TTC549 (cell line): ENCODE results near the gene B4GALNT2.
"Not testable (repeated sequence)": the region's sequence is repeated elsewhere in the genome, so short reads cannot be mapped to it uniquely, and the experiment has no call there.

Experiments
- FAIRE-seq: peaks from 2 replicates; lab custom pipeline; 2012; peaks lifted over from hg19 to GRCh38; lab: Jason Lieb, UNC

The B4GALNT2 gene, protein sequence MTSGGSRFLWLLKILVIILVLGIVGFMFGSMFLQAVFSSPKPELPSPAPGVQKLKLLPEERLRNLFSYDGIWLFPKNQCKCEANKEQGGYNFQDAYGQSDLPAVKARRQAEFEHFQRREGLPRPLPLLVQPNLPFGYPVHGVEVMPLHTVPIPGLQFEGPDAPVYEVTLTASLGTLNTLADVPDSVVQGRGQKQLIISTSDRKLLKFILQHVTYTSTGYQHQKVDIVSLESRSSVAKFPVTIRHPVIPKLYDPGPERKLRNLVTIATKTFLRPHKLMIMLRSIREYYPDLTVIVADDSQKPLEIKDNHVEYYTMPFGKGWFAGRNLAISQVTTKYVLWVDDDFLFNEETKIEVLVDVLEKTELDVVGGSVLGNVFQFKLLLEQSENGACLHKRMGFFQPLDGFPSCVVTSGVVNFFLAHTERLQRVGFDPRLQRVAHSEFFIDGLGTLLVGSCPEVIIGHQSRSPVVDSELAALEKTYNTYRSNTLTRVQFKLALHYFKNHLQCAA

DNA sequence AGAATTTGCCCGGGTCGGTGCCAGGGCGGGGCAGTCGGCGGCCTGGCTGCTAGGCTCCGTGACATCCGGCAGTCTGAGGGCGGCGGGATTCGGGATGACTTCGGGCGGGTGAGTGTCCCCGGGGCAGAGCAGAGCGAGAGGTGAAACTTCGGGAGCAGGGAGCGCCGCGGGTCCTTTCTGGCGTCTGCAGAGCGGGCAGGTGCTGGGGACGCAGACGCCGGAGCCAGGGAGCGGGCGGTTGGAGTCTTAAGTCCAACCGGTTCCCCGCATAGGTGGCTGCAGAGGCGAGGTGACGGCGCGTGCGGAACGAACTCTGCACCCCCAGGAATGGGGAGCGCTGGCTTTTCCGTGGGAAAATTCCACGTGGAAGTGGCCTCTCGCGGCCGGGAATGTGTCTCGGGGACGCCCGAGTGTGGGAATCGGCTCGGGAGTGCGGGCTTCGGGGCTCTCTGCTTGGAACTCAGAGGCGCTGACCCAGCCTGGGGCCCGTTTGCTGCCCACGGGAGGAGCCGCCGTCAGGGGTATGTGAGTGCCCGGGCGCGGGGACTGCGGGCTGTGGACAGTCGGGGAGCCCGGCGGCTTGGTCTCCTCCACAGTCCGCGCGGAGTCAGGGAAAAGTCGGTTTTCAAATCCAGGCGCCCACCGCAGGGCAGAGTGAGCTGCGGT, at the start of gene B4GALNT2:
TSS of gene B4GALNT2 (plus strand) at position 71 of the 666 bp plus-strand sequence. CDS start at position 95, 24 bp downstream.
- FAIRE-seq, result no peak

DNA sequence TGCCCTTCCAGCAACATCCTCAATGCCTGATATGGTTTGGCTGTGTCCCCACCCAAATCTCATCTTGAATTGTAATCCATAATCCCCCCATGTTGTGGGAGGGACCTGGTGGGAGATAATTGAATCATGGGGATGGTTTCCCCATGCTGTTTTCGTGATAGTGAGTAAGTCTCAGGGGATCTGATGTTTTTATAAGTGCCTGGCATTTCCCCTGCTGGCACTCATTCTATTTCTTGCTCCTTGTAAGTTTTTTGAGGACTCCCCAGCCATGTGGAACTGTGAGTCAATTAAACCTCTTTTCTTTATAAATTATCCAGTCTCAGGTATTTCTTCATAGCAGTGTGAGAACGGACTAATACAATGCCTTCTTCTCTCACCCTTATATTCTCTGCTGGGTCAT, 47.5 kb upstream of the B4GALNT2 start:
- FAIRE-seq, result not testable (repeated sequence)

DNA sequence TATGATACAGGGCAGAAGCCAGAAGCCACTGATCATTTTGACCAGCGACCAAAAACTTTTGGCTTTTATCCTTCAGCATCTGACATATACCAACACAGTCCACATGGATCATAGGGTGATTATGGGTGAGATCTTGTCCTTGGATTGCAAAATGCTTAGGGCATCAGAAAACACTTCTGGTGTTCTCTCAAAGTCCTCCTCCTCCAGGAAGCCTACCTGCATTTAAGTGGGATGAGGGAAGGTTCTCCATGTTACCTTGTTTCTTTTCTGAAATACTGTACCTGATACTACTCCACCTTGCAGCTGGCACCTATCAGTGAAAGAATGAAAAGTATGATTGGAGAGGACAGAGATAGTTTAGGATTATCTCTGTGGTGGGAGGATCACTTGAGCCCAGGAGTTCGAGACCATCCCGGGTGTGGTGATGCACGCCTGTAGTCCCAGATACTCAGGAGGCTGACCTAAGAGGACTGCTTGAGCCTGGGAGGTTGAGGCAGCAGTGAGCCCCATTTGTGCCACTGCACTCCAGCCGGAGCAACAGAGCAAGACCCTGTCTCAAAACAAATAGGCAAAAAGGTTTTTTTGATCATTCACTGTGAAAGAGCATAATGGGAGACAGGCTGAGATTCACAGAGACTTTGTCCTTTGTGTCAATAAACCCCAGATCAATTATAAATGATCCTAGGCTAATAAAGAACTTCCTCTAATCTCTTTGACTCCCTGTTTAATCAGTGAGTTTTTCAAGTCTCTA, 46.8 kb upstream of the B4GALNT2 start:
- FAIRE-seq, result no peak

DNA sequence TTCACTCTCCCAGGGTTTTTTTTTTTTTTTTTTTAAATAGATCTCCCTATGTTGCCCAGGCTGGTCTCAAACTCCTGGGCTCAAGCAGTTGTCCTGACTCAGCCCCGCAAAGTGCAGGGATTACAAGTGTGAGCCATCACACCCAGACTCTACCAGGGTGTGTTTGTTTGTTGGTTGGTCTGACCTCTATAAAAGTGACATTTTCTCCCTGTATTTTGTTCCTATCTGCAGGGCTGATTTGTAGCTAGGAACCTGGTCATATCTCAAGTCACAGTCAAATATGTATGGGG, 46.3 kb upstream of the B4GALNT2 start:
- FAIRE-seq, result no peak

DNA sequence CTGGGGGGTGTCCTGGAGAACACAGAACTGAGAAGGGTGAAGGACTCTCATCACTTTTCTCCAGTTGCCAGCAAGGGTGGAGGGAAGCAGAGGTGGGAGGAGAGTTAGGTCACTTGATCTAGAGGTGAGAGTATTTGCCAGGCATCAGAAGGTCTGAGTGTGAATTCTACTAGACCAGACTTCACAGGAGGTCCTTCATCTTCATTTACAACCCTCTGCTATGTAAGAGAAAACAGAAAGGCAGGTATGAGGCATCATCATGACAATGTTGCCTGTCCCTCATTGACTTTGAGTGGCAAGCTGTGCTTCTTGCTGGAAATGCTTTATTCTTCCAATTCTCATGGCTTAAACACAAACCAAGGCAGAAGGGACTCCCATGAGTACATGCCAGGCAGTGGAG, 45.9 kb upstream of the B4GALNT2 start:
- FAIRE-seq, result no peak

DNA sequence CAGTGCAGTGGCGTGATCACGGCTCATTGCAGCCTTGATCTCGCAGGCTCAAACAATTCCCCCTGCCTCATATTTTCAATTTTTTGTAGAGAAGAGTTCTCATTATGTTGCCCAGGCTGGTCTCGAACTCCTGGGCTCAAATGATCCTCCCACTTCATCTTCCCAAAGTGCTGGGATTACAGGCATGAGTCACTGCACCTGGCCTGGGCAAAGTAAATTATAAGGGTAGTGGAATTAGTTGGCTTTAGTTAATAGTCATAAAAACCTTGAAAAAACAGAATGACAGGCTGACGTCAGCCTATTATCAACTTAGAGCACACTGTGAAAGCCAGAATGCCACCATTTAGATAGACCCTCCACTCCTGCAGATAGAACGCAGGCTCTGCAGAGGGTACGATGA, 43.5 kb upstream of the B4GALNT2 start:
- FAIRE-seq, result no peak

DNA sequence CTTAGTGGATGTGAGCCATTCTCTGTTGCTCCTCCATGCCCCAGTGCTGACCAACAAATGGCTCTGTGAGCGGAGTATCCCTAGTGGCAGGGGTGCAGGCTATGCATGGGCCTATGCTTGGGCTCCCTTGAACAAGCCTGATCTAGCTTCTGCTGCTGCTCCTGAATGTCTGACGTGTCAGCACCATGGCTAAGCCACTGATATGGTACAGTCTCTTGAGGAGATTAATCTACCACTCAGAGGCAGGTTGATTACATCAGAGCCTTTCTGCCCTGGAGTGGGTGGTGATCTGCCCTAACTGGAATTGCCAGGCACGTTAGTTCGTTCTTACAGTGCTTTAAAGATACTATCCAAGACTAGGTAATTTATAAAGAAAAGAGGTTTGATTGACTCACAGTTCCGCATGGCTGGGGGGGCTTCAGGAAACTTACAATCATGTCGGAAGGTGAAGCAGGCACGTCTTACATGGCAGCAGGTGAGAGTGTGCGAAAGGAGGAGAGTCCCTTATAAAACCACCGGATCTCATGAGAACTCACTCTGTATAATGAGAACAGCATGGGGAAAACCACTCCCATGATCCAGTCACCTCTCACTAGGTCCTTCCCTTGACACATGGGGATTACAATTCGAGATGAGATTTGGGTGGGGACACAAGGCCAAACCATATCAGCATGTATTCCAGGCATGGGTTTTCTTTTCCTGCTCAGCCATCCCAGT, 41.5 kb upstream of the B4GALNT2 start:
- no peak for FAIRE-seq

DNA sequence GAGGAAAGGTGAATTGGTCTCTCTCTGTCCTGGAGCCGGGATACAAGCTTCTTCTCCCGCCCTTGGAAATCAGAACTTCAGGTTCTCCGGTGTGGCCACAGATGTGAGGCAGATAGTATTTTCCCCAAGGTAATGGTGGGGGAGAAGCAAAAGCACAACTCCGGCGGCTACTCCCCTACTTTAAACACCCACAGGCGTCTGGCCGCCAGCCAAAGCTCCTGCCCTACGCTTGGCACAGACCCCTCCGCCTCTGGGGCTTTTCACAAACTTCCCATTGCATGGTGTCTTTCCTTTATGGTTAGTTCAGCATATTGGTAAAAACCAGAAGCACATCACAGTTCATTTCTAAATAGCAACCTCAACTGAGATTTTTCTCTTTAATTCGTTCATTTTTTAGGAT, 39.4 kb upstream of the B4GALNT2 start:
- no peak for FAIRE-seq

DNA sequence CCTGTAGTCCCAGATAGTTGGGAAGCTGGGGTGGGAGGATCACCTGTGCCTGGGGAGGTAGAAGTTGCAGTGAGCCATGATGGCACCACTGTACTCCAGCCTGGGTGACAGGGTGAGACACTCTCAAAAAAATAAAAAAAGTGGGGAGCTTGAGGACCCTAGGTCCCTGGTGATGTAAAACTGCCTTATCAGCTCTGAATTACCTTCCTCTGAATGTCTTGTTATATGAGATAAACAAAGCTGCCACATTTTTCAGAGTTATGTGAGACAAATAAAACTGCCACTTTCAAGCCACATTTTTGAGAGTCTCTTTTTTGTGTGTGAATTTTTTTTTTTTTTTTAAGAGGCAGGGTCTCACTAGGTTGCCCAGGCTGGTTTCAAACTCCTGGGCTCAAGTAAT, 32.0 kb upstream of the B4GALNT2 start:
- no peak for FAIRE-seq

DNA sequence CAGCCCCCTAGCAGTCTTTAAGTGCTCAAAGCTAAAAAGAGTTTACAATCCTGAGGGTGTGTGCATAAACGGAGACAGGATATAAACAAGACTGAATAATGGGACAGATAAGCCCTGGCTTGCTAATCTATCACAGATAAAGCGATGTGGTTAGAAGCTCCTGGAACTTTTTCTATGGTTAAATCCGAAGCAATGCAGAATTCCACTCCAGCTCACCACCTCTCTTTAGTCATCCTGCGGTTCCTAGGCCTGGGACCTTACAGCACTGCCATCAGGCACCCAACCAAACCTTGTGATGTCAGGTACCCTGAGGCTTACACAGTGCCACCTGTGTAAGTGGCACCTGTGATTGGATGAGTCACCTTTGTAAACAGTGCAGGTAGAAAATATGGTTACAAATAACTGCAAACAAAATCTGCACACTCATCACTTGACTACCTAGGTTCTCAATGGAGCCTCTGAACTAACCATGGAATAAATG, 31.5 kb upstream of the B4GALNT2 start:
- FAIRE-seq, result no peak

DNA sequence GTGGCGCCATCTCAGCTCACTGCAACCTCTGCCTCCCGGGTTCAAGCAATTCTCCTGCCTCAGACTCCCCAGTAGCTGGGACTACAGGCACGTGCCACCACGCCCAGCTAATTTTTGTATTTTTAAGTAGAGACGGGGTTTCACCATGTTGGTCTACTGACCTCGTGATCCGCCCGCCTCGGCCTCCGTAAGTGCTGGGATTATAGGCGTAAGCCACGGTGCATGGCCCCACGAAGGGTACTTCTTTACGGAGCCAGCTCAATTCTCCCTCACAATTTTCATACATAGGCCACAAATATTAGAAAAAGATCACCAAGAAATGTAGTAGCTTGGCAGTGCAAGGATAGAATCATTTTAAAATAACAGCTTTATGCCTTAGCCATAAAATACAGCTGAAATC, 29.2 kb upstream of the B4GALNT2 start:
- FAIRE-seq, result not testable (repeated sequence)

DNA sequence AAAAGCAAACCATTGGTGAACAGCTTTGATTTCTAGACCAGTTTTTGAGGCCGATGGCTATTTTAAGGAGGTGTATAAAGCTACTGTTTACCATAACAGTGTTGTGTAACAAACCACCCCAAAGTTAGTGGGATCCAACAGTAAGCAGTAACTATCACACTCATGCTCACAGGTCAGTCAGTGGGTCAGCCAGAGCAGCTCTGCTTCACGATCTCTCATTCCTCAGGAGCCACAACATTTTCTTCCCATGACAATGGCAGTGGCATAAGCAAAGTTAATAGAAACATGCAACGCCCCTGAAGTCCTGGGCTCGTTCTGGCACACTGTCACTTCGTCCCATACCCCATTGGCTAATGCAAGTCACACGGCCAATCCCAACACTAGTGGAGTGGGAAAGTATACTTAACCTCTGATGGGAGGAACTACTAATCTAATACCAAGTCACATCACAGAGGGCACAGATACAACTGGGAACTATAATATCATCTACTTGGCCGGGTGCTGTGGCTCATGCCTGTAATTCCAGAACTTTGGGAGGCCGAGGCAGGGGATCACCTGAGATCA, 28.0 kb upstream of the B4GALNT2 start:
- FAIRE-seq, result no peak

DNA sequence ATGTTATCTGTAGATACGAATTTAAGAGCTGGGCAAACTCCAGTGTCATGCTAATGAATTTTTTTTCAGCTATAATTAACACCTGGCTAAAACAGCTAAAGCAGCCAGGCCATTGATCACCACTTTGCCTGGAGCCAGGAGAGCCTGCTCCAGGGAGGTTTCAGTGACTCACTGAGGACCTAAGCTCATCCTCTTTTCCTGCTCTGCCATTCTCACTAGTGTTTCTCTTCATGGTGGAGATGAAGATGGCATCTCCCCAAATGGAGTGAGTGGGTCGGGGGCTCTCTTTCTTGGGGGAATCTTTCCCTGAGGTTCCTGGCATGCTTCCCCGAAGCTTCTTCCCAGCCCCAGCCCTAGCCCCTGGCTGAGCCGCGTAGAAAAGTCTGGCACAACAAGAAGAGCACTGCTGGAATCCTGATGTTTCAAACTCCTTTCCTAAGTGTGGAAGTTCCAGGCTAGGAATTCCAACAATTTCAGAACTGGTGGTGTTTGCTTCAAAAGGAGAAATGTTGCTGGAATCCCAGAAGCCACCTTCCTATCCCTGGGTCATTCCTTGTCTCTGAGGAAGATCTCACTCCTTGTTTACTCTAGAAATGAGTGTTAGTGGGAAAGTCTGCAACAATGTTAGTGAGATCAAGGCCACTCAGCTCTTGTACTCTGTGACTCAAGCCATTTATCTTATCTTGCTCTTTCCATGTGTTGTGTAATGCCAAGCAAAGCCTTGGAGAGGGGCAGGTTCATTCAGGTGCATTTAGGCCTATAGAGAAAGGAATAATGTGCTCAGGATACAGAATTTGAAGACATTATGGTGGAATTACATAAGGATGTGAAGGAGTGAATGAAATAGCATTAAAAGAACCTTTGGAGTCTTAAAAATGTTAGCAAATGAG, 26.0 kb upstream of the B4GALNT2 start:
- no peak for FAIRE-seq

DNA sequence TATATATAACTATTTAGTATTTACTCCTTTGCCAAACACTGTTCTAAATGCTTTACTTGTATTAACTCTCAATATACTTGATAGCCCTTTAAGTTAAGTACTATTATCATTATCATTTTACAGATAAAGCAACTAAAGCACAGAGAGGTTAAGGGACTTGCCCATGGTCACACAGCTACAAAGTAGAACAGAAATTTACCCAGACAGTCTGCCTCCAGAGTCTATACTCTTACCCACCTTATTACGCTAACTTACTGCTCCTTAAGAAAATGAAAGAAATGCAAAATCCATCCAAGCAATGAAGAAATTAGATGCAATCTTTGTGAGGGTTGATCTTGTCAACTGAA, 25.4 kb upstream of the B4GALNT2 start:
- no peak for FAIRE-seq

DNA sequence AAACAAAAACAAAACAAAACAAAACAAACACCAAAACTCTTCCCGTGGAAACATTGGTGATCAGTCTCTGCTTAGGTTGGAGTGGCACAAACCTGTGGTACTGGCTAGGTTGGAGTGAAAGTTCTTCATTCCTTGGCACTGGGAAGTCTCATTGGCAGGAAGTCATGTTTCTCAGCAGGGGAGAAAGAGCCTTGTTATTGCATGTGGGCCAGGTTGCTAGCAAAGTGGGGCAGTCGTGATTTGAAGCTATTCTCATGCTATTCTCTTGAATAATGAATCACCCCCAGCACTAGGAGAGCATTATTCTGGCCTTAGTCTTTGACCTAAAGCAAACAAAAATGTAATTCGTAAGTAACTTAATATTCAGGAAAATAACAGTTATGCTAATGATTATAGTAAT, 24.3 kb upstream of the B4GALNT2 start:
- FAIRE-seq, result no peak

DNA sequence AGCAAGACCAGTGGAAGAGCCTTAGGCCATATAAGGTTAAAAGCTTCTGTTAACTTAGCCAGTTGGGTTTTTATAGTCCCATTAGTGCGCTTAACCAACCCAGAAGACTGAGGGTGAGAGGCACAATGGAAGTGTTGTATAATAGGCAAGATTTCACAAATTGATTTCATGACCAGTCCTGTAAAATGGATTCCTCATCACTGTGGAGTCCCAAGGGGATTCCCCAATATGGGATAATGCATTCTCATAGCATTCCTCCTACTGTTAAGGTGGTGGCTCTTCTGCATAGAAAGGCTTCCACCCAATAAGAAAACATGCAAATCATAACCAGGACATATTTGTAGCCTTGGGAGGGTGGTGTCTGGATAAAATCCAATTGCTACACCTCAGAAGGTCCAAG, 22.1 kb upstream of the B4GALNT2 start:
- FAIRE-seq, result no peak

DNA sequence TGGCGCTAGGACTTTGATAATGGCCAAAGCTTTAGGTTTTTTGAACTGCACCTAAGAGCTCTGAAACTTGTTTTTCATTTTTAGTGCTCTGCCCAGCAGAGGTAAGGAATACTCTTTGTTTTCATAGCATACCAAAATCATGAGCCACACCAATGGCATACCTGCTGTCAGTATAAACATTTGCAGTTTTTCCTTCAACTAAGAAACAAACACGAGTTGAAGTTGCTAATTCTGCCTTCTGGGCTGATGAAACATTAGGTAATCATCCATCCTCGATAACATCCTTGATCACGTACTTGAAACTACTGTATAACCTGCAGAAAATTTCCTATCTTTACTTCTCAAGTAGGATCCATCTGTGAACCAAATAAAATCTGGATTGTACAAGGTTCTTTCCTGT, 20.6 kb upstream of the B4GALNT2 start:
- FAIRE-seq, result no peak

DNA sequence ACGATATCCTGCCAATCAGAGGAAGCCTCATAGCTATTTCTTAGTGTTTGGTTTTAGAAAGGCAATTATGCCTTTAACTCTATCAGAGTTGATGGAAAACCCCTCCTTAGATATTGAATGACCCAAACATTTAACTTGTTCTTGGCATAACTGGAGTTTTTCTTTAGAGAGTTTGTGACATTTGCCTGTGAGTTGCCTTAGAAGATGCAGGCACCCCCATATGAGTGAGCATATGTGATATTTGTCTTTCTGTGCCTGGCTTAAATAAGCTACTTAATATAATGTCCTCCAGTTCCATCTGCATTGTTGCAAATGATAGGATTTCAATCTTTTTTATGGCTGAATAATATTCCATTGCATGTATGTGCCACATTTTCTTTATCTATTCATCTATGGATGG, 19.6 kb upstream of the B4GALNT2 start:
- FAIRE-seq, result no peak

DNA sequence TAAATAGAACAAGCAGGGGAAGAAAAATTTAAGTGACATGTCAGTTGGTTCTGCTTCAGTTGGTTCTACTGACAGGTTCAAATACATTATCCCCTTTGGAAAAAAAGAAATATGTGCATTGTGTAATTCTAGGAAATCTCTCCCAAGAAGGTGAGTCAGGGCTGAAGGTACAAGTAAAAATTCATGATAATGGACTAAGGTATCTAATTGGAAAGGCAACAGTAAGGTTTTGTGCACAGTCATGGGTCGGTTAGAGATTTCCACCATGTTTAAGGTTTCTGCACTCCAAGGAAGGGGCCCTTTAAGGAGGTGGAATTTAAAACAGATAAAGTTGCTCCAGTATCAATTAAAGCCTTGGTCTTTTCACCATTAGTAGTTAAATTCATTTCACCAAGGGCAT, 17.9 kb upstream of the B4GALNT2 start:
- FAIRE-seq, result no peak

DNA sequence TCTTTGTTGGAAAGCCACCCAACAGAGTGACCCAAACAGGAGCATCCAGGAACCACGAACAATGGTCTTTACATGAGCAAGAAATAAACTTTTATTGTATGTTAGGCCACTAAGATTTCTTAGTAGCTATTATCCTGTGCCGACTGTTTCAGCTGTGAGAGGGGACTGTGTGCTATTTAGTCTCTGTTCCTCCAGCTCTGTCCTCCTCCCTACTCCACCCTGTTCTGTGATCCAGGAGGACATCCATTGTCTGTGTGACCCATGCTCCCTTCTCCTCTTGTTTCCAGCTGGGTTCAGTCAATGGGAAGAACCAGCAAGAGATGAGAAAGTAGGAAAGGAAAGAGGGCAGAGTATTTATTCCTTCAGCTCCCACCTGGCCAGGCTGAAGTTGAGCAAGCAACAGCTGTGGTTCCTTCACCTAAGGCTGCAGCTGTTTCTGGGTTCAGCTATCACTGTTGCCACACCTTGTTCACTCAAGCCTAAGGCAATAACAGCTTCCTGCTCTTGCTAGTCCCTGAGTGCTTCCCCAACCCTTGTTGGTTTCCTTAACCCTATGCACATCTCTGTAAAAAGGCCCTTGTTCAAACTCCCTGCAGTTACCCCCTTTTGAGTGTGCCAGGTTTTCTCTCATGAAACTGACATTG, 14.9 kb upstream of the B4GALNT2 start:
- FAIRE-seq, result no peak

DNA sequence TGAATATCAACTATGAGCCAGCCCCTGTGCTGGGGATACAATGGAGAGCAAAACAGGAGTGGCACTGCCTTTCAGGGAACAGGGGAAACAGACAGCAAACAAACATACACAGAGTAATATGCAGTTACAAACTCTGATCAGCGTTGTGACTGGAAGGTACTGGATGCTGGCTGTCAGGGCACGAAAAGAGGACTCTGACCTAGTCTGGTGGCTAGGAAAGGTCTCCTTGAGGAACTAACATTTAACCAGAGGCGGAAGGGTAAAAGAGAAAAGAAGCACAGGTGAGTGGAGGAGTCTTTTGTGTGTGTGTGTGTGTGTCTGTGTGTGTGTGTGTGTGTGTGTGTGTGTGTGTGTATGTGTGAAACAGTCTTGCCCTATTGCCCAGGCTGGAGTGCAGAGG, 12.4 kb upstream of the B4GALNT2 start:
- FAIRE-seq, result no peak
